HEK293 (cell line): ENCODE results near the gene ZNF76.

Source experiments
- CTCF ChIA-PET: fragments of 350-600 bp; formaldehyde crosslinking; extraction: SDS; loops from one replicate; lab custom pipeline; 2021; ENCODE audit warnings: antibody characterized with exemption; lab: Yijun Ruan, JAX
- POLR2A ChIA-PET: fragments of 300-600 bp; formaldehyde crosslinking; extraction: SDS; loops from one replicate; lab custom pipeline; 2020; ENCODE audit warnings: antibody characterized with exemption, inconsistent platforms; lab: Yijun Ruan, JAX
- H3K27ac ChIP-seq: fragments of 200-500 bp; sonication (Bioruptor generic); 2 replicates; pipeline ENCODE4 v1.5.1; 2014; ENCODE audit warnings: low read depth, low read length, control low read depth, inconsistent platforms; ENCODE audit errors: extremely low read depth
- H3K36me3 ChIP-seq, 2 experiments: fragments of 200-500 bp in 1 of 2; sonication (Bioruptor generic) in 1 of 2; 1 replicate in 1 of 2; 2 replicates in 1 of 2; pipeline ENCODE4 v1.5.1; 2014 to 2017; ENCODE audit warnings: inconsistent platforms in 2 of 2, low read length in 2 of 2; ENCODE audit not compliant: control insufficient read depth in 2 of 2, insufficient read depth in 1 of 2
- H3K4me1 ChIP-seq: fragments of 200-500 bp; sonication (Bioruptor generic); 2 replicates; pipeline ENCODE4 v1.5.1; 2014; ENCODE audit warnings: mild to moderate bottlenecking, low read length, inconsistent platforms; ENCODE audit not compliant: control insufficient read depth, insufficient read depth
- H3K4me3 ChIP-seq: 2 replicates; pipeline ENCODE4 v1.5.1; 2011; ENCODE audit warnings: low read depth, mild to moderate bottlenecking, control low read depth, low read length, moderate library complexity
- H3K9me3 ChIP-seq: fragments of 200-500 bp; sonication (Bioruptor generic); 2 replicates; pipeline ENCODE4 v1.5.1; 2014; ENCODE audit warnings: low read depth, low read length, inconsistent platforms; ENCODE audit not compliant: control insufficient read depth, insufficient read depth
- HOXC10 ChIP-seq: sonication (generic); formaldehyde crosslinking; IDR thresholded peaks from 2 replicates; pipeline ENCODE4 v1.8.1; 2023; ENCODE audit warnings: mild to moderate bottlenecking, missing genetic modification reagents
- SALL2 ChIP-seq: fragments of 450-650 bp; formaldehyde crosslinking; IDR thresholded peaks from 2 replicates; pipeline ENCODE4 v1.5.0; 2017; ENCODE audit warnings: missing biosample characterization, mild to moderate bottlenecking, missing genetic modification characterization, borderline replicate concordance
- ZFP41 ChIP-seq: fragments of 450-650 bp; formaldehyde crosslinking; IDR thresholded peaks from 2 replicates; pipeline ENCODE4 v1.5.1; 2016; ENCODE audit warnings: missing biosample characterization, missing genetic modification characterization, borderline replicate concordance
- ZNF354C ChIP-seq: fragments of 450-650 bp; formaldehyde crosslinking; IDR thresholded peaks from 2 replicates; pipeline ENCODE4 v1.5.1; 2016; ENCODE audit warnings: missing biosample characterization, missing genetic modification characterization, low read depth, borderline replicate concordance
- ZNF404 ChIP-seq: fragments of 450-650 bp; formaldehyde crosslinking; IDR thresholded peaks from 2 replicates; pipeline ENCODE4 v1.5.1; 2017; ENCODE audit warnings: missing biosample characterization, missing genetic modification characterization
- ZSCAN23 ChIP-seq: fragments of 450-650 bp; formaldehyde crosslinking; IDR thresholded peaks from 2 replicates; pipeline ENCODE4 v1.5.1; 2016; ENCODE audit warnings: missing biosample characterization, missing genetic modification characterization
- TF ChIP-seq, protein P1 (sequence below): fragments of 450-650 bp; formaldehyde crosslinking; IDR thresholded peaks from 2 replicates; pipeline ENCODE4 v1.5.0; 2017; ENCODE audit warnings: missing biosample characterization, missing genetic modification characterization, borderline replicate concordance
- TF ChIP-seq, protein P2 (sequence below): fragments of 450-650 bp; formaldehyde crosslinking; conservative IDR thresholded peaks from 2 replicates; pipeline ENCODE4 v1.5.1; 2016; ENCODE audit warnings: low read depth, missing biosample characterization, missing genetic modification characterization
- TF ChIP-seq, protein P3 (sequence below): fragments of 450-650 bp; formaldehyde crosslinking; IDR thresholded peaks from 2 replicates; pipeline ENCODE4 v1.5.1; 2016; ENCODE audit warnings: missing biosample characterization, missing genetic modification characterization
- TF ChIP-seq, protein P4 (sequence below): fragments of 450-650 bp; formaldehyde crosslinking; IDR thresholded peaks from 2 replicates; pipeline ENCODE4 v1.5.1; 2016; ENCODE audit warnings: missing biosample characterization, missing genetic modification characterization
- TF ChIP-seq, protein P5 (sequence below): fragments of 450-650 bp; formaldehyde crosslinking; IDR thresholded peaks from 2 replicates; pipeline ENCODE4 v1.5.1; 2016; ENCODE audit warnings: missing biosample characterization, missing genetic modification characterization
- TF ChIP-seq, protein P6 (sequence below): fragments of 450-650 bp; formaldehyde crosslinking; IDR thresholded peaks from 2 replicates; pipeline ENCODE4 v1.5.1; 2016; ENCODE audit warnings: missing biosample characterization, missing genetic modification characterization
- TF ChIP-seq, protein P7 (sequence below): fragments of 450-650 bp; formaldehyde crosslinking; IDR thresholded peaks from 2 replicates; pipeline ENCODE4 v1.5.1; 2016; ENCODE audit warnings: missing biosample characterization, missing genetic modification characterization
- TF ChIP-seq, protein P8 (sequence below): fragments of 450-650 bp; formaldehyde crosslinking; IDR thresholded peaks from 2 replicates; pipeline ENCODE4 v1.5.1; 2016; ENCODE audit warnings: missing biosample characterization, missing genetic modification characterization

ZNF76 gene

DNA sequence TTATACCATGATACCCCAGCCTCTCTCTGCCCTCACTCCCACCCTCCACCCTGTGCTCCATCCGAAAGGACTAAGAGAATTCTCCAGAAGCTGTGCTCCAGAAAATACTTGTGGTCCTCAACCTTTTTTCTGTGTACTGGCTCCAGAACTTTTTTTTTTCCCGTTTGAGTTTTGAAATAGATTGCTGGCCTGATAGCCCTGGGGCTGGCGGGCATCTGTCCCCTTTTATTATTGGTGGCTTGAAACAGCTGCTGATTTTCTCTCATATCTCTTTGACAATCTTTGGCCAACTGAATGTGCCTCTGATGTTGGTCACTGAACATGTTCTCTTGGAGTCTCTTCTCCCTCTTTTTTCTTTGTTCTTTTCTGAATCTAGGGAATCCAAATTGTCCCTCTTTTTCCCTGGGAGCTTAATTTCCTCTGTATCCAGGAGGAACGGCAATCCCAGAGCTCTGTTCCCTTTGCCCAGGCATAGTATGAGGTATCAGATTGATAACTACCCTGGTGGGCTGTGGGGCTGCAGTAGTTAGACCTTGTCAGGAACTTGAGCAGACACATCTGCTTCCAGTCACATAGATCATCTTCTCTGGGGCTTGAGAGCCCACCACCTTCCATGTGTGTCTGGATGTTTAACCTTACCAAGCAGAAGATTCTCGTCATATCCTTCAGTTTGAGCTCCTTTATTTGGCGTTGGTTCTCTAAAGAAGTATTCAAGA, 84.5 kb downstream of the ZNF76 start:
- POLR2A ChIA-PET, result interaction anchor here (0.6 to 2.9 kb wide), 5 partner anchors 16 to 171 kb away, joined by 3 to 13 read pairs (median 5); partner anchors contain the start of genes FANCE and RPL10A
- Histone ChIP-seq H3K4me1 (no peaks in the 10 kb centered on the region; the same call in 1 of the 2 replicates), H3K9me3 (no peaks in the 10 kb centered on the region), H3K27ac (no peak overlapping the region), H3K36me3 (peaks cover 0 to 33% of the 10 kb centered on the region in 2 experiments; a peak in 2 of 3 replicates), H3K4me3 (no peak overlapping the region)
- CTCF ChIA-PET, result interaction anchor here (0.6 to 6.9 kb wide), 15 partner anchors 10 to 338 kb away, joined by 3 to 149 read pairs (median 4); partner anchors contain the start of genes FANCE and RPL10A
- TF ChIP-seq, protein P1, sequence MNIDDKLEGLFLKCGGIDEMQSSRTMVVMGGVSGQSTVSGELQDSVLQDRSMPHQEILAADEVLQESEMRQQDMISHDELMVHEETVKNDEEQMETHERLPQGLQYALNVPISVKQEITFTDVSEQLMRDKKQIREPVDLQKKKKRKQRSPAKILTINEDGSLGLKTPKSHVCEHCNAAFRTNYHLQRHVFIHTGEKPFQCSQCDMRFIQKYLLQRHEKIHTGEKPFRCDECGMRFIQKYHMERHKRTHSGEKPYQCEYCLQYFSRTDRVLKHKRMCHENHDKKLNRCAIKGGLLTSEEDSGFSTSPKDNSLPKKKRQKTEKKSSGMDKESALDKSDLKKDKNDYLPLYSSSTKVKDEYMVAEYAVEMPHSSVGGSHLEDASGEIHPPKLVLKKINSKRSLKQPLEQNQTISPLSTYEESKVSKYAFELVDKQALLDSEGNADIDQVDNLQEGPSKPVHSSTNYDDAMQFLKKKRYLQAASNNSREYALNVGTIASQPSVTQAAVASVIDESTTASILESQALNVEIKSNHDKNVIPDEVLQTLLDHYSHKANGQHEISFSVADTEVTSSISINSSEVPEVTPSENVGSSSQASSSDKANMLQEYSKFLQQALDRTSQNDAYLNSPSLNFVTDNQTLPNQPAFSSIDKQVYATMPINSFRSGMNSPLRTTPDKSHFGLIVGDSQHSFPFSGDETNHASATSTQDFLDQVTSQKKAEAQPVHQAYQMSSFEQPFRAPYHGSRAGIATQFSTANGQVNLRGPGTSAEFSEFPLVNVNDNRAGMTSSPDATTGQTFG, result no peak
- TF ChIP-seq ZFP41 (no peak), ZNF404 (tag by site-specific recombination) (no peak), ZSCAN23 (tag by site-specific recombination) (no peak), SALL2 (tag by site-specific recombination) (no peak), ZNF354C (tag by site-specific recombination) (no peak), HOXC10 (CRISPR knock-in tag) (no peak)
- TF ChIP-seq, protein P2, sequence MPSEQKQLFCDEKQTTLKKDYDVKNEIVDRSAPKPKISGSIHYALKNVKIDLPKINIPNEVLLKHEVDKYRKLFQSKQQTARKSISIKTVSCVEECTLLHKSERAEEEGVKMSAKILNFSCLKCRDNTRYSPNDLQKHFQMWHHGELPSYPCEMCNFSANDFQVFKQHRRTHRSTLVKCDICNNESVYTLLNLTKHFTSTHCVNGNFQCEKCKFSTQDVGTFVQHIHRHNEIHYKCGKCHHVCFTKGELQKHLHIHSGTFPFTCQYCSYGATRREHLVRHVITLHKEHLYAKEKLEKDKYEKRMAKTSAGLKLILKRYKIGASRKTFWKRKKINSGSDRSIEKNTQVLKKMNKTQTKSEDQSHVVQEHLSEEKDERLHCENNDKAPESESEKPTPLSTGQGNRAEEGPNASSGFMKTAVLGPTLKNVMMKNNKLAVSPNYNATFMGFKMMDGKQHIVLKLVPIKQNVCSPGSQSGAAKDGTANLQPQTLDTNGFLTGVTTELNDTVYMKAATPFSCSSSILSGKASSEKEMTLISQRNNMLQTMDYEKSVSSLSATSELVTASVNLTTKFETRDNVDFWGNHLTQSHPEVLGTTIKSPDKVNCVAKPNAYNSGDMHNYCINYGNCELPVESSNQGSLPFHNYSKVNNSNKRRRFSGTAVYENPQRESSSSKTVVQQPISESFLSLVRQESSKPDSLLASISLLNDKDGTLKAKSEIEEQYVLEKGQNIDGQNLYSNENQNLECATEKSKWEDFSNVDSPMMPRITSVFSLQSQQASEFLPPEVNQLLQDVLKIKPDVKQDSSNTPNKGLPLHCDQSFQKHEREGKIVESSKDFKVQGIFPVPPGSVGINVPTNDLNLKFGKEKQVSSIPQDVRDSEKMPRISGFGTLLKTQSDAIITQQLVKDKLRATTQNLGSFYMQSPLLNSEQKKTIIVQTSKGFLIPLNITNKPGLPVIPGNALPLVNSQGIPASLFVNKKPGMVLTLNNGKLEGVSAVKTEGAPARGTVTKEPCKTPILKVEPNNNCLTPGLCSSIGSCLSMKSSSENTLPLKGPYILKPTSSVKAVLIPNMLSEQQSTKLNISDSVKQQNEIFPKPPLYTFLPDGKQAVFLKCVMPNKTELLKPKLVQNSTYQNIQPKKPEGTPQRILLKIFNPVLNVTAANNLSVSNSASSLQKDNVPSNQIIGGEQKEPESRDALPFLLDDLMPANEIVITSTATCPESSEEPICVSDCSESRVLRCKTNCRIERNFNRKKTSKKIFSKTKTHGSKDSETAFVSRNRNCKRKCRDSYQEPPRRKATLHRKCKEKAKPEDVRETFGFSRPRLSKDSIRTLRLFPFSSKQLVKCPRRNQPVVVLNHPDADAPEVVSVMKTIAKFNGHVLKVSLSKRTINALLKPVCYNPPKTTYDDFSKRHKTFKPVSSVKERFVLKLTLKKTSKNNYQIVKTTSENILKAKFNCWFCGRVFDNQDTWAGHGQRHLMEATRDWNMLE (tag by site-specific recombination), result no peak
- TF ChIP-seq, protein P3, sequence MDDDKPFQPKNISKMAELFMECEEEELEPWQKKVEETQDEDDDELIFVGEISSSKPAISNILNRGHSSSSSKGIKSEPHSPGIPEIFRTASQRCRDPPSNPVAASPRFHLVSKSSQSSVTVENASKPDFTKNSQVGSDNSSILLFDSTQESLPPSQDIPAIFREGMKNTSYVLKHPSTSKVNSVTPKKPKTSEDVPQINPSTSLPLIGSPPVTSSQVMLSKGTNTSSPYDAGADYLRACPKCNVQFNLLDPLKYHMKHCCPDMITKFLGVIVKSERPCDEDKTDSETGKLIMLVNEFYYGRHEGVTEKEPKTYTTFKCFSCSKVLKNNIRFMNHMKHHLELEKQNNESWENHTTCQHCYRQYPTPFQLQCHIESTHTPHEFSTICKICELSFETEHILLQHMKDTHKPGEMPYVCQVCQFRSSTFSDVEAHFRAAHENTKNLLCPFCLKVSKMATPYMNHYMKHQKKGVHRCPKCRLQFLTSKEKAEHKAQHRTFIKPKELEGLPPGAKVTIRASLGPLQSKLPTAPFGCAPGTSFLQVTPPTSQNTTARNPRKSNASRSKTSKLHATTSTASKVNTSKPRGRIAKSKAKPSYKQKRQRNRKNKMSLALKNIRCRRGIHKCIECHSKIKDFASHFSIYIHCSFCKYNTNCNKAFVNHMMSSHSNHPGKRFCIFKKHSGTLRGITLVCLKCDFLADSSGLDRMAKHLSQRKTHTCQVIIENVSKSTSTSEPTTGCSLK, result no peak
- TF ChIP-seq, protein P4, sequence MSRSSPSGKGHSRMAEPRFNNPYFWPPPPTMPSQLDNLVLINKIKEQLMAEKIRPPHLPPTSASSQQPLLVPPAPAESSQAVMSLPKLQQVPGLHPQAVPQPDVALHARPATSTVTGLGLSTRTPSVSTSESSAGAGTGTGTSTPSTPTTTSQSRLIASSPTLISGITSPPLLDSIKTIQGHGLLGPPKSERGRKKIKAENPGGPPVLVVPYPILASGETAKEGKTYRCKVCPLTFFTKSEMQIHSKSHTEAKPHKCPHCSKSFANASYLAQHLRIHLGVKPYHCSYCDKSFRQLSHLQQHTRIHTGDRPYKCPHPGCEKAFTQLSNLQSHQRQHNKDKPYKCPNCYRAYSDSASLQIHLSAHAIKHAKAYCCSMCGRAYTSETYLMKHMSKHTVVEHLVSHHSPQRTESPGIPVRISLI (tag by site-specific recombination), result no peak
- TF ChIP-seq, protein P5, sequence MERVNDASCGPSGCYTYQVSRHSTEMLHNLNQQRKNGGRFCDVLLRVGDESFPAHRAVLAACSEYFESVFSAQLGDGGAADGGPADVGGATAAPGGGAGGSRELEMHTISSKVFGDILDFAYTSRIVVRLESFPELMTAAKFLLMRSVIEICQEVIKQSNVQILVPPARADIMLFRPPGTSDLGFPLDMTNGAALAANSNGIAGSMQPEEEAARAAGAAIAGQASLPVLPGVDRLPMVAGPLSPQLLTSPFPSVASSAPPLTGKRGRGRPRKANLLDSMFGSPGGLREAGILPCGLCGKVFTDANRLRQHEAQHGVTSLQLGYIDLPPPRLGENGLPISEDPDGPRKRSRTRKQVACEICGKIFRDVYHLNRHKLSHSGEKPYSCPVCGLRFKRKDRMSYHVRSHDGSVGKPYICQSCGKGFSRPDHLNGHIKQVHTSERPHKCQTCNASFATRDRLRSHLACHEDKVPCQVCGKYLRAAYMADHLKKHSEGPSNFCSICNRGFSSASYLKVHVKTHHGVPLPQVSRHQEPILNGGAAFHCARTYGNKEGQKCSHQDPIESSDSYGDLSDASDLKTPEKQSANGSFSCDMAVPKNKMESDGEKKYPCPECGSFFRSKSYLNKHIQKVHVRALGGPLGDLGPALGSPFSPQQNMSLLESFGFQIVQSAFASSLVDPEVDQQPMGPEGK (tag by site-specific recombination), result no peak
- TF ChIP-seq, protein P6, sequence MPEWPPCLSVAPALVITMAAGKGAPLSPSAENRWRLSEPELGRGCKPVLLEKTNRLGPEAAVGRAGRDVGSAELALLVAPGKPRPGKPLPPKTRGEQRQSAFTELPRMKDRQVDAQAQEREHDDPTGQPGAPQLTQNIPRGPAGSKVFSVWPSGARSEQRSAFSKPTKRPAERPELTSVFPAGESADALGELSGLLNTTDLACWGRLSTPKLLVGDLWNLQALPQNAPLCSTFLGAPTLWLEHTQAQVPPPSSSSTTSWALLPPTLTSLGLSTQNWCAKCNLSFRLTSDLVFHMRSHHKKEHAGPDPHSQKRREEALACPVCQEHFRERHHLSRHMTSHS, result no peak
- TF ChIP-seq, protein P7, sequence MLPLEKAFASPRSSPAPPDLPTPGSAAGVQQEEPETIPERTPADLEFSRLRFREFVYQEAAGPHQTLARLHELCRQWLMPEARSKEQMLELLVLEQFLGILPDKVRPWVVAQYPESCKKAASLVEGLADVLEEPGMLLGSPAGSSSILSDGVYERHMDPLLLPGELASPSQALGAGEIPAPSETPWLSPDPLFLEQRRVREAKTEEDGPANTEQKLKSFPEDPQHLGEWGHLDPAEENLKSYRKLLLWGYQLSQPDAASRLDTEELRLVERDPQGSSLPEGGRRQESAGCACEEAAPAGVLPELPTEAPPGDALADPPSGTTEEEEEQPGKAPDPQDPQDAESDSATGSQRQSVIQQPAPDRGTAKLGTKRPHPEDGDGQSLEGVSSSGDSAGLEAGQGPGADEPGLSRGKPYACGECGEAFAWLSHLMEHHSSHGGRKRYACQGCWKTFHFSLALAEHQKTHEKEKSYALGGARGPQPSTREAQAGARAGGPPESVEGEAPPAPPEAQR (tag by site-specific recombination), result no peak
- TF ChIP-seq, protein P8, sequence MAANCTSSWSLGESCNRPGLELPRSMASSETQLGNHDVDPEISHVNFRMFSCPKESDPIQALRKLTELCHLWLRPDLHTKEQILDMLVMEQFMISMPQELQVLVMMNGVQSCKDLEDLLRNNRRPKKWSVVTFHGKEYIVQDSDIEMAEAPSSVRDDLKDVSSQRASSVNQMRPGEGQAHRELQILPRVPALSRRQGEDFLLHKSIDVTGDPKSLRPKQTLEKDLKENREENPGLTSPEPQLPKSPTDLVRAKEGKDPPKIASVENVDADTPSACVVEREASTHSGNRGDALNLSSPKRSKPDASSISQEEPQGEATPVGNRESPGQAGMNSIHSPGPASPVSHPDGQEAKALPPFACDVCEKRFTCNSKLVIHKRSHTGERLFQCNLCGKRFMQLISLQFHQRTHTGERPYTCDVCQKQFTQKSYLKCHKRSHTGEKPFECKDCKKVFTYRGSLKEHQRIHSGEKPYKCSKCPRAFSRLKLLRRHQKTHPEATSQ, result no peak
